Measurements from ENCODE around the gene XRCC1. TPM values are rescaled to one million over a fixed set of nuclear protein-coding genes. Genes with fewer than 3 reads are reported as not detected.
A peak's percentile ranks its signal among the peaks of the same experiment; 100 is the strongest.

XRCC1 gene
- total RNA-seq, 1 experiment from 2014 or later = 20.1 TPM

DNA sequence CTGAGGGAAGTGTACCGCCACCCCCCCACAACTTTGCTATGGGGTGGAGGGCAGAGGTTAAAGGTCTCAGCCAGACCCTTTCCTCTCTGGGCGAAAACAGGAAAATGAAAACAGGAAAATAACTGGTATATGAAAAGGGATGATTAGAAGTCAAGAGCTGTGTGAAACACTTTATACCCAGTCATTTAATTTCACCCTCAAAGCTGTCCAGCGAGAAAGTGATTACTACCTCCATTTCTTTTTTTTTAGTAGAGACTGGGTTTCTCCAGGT is 70.2 kb downstream of the XRCC1 start:
- Histone ChIP-seq H3K27ac (ENCODE audit: low read length) (peak overlapping the region; percentile 4; the same call in 1 of the 2 replicates), H3K36me3 (ENCODE audit: control insufficient read depth, insufficient read depth, low read length) (no peaks in the 10 kb centered on the region), H3K9me3 (ENCODE audit: control insufficient read depth, insufficient read depth, low read depth, low read length) (no peaks in the 10 kb centered on the region), H3K27me3 (ENCODE audit: control insufficient read depth, insufficient read depth, low read length) (no peaks in the 10 kb centered on the region), H3K4me1 (ENCODE audit: control insufficient read depth, insufficient read depth, low read length) (no peaks in the 10 kb centered on the region), H3K4me3 (ENCODE audit: low read depth in 2 of 2, low read length in 2 of 2) (peak overlapping the region in 1 of 2 experiments; percentile 77; a peak in 2 of 4 replicates)
- BruUV-seq (replicated peaks) = no TSS peak
- intact Hi-C loops (cut with micrococcal nuclease; ENCODE audit: unreplicated experiment) (no loop called here), in situ Hi-C loops (cut with HindIII; ENCODE audit: low pct_unique_long_range_greater_than_20kb, low sequenced_read_pairs) (no loop called here)
- ATAC-seq (no peak), DNase-seq (ENCODE audit: low read depth, low spot score) (no peak)
- no peak for TF ChIP-seq SIN3A (IDR thresholded peaks at IDR 0.05; ENCODE audit: borderline replicate concordance, insufficient read depth, low read depth, low read length)
- no peak for TF ChIP-seq TCF7L2 (IDR thresholded peaks at IDR 0.05; ENCODE audit: low read depth, low read length)
- TF ChIP-seq, protein P1, sequence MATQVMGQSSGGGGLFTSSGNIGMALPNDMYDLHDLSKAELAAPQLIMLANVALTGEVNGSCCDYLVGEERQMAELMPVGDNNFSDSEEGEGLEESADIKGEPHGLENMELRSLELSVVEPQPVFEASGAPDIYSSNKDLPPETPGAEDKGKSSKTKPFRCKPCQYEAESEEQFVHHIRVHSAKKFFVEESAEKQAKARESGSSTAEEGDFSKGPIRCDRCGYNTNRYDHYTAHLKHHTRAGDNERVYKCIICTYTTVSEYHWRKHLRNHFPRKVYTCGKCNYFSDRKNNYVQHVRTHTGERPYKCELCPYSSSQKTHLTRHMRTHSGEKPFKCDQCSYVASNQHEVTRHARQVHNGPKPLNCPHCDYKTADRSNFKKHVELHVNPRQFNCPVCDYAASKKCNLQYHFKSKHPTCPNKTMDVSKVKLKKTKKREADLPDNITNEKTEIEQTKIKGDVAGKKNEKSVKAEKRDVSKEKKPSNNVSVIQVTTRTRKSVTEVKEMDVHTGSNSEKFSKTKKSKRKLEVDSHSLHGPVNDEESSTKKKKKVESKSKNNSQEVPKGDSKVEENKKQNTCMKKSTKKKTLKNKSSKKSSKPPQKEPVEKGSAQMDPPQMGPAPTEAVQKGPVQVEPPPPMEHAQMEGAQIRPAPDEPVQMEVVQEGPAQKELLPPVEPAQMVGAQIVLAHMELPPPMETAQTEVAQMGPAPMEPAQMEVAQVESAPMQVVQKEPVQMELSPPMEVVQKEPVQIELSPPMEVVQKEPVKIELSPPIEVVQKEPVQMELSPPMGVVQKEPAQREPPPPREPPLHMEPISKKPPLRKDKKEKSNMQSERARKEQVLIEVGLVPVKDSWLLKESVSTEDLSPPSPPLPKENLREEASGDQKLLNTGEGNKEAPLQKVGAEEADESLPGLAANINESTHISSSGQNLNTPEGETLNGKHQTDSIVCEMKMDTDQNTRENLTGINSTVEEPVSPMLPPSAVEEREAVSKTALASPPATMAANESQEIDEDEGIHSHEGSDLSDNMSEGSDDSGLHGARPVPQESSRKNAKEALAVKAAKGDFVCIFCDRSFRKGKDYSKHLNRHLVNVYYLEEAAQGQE (IDR thresholded peaks at IDR 0.05; ENCODE audit: insufficient read depth in 1 of 2, low read depth in 2 of 2, low read length in 1 of 2) = no peak
- no peak for TF ChIP-seq POLR2AphosphoS5 (IDR thresholded peaks at IDR 0.05; ENCODE audit: low read depth, low read length)
- TF ChIP-seq, protein P2, sequence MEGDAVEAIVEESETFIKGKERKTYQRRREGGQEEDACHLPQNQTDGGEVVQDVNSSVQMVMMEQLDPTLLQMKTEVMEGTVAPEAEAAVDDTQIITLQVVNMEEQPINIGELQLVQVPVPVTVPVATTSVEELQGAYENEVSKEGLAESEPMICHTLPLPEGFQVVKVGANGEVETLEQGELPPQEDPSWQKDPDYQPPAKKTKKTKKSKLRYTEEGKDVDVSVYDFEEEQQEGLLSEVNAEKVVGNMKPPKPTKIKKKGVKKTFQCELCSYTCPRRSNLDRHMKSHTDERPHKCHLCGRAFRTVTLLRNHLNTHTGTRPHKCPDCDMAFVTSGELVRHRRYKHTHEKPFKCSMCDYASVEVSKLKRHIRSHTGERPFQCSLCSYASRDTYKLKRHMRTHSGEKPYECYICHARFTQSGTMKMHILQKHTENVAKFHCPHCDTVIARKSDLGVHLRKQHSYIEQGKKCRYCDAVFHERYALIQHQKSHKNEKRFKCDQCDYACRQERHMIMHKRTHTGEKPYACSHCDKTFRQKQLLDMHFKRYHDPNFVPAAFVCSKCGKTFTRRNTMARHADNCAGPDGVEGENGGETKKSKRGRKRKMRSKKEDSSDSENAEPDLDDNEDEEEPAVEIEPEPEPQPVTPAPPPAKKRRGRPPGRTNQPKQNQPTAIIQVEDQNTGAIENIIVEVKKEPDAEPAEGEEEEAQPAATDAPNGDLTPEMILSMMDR (IDR thresholded peaks at IDR 0.05) = no peak
- ChIA-PET CTCF (no interaction called here), POLR2A (no interaction called here)

DNA sequence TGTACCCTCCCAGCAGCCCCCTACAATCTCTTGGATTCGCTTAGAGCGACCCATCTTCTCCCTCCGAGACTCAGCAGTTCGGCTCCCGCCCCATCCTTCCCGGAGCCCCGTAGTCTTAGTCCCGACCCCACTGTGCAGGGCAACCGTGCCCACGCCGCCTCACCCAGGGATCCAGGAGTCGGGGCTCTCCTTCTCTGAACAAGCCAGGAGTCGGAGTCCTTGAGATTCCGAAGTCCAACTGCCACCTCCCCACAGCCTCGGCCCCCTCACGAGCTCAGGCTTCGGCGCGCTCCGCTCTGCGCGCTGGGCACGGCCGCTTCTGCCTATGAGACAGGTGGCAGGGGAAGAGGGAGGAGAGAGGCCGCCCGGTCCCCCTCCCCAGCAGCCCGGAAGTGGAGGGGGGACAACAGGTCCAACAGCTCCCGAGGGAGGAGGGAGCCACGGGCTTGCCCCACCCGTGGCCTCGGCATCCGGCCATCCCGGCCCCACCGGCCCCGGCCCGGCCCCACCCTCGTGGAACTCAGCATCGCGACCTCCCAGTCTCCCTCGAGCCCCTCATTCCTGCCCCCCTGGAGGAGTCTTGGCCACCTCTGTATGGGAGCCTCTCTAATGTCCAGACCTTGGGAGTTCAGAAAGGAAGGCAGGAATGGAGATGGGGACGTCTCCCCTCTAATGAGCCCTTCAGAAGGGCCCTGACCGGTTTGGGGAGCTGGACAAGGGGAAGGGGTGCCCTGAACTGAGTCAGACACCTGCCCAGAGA is 70.7 kb downstream of the XRCC1 start, which contains the start of gene PHLDB3:
PHLDB3 (minus strand) TSS at position 321 of the 760 bp plus-strand sequence. CDS start 628 bp downstream, outside the sequence.
- TF ChIP-seq TCF7L2 (IDR thresholded peaks at IDR 0.05; ENCODE audit: low read depth, low read length) (no peak), SIN3A (IDR thresholded peaks at IDR 0.05; ENCODE audit: borderline replicate concordance, insufficient read depth, low read depth, low read length) (no peak), POLR2AphosphoS5 (IDR thresholded peaks at IDR 0.05; ENCODE audit: low read depth, low read length) (no peak)
- TF ChIP-seq, protein P1 (IDR thresholded peaks at IDR 0.05; ENCODE audit: insufficient read depth in 1 of 2, low read depth in 2 of 2, low read length in 1 of 2) = no peak
- TF ChIP-seq, protein P2 (IDR thresholded peaks at IDR 0.05) = no peak
- H3K27ac ChIP-seq (ENCODE audit: low read length) = peak within 1 kb of the TSS; percentile 70
- ATAC-seq = peak; percentile 75
- no peak for DNase-seq (ENCODE audit: low read depth, low spot score)
- H3K4me1 ChIP-seq (ENCODE audit: control insufficient read depth, insufficient read depth, low read length) = no peaks in the 10 kb centered on the region
- no peaks in the 10 kb centered on the region for H3K9me3 ChIP-seq (ENCODE audit: control insufficient read depth, insufficient read depth, low read depth, low read length)
- intact Hi-C loops (cut with micrococcal nuclease; ENCODE audit: unreplicated experiment) (no loop called here), in situ Hi-C loops (cut with HindIII; ENCODE audit: low pct_unique_long_range_greater_than_20kb, low sequenced_read_pairs) (no loop called here)
- no peaks in the 10 kb centered on the region for H3K27me3 ChIP-seq (ENCODE audit: control insufficient read depth, insufficient read depth, low read length)
- no TSS peak for BruUV-seq (replicated peaks)
- CTCF ChIA-PET = interaction anchor here (1.2 kb wide), 1 partner anchor 58 kb away, joined by 3 read pairs; no protein-coding TSS in a partner anchor
- no peaks in the 10 kb centered on the region for H3K36me3 ChIP-seq (ENCODE audit: control insufficient read depth, insufficient read depth, low read length)
- POLR2A ChIA-PET = interaction anchor here (0.6 kb wide), 1 partner anchor 30 kb away, joined by 3 read pairs; no protein-coding TSS in a partner anchor
- H3K4me3 ChIP-seq (ENCODE audit: low read depth in 2 of 2, low read length in 2 of 2) = peak within 1 kb of the TSS; percentile 65 to 77
